Measurements from ENCODE around the gene FADS2. TPM values are rescaled to one million over a fixed set of nuclear protein-coding genes. Genes with fewer than 3 reads are reported as not detected.

FADS2 gene
- total RNA-seq, 2 experiments from 2014 or later: 131 to 134 TPM

DNA sequence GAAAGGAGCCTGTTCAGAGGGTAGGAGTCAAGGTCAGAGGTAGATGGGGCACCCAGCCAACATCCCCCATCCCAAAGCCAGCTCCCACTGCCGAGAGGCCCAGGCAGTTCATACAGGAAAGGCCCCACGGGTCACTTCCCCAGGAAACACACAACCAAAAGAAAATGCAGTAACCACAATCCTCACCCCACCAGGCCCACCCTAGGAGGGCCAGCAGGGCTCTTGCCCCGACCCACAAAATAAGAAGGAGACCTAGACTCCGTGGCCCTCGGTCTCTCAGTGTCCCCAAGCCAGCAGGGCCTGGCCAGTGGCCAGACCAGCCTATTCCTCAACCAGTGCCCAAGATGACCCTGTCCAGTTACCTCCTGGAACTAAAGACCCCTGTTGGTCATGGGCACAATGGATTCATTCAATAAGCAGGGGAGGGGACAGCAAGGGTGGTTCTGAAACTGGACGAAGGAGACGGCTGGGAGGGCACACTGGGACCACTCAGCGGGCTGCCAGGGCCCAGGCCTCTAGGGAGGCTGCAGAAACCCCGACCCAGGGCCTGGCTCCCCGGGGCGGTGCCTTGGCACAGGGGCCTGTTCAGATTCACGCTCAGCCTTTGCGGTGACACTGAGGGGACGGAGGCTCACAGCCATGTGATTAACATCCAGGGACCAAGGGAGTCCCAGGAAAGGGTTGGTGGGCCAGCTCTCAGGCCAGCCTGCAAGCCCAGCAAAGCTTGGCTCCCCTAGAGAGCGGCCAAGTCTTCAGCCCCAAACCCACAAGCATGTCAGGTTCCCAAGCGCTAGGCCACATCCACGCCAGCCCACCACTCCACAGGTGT, 83.8 kb downstream of the FADS2 start:
- TF ChIP-seq, protein P1, sequence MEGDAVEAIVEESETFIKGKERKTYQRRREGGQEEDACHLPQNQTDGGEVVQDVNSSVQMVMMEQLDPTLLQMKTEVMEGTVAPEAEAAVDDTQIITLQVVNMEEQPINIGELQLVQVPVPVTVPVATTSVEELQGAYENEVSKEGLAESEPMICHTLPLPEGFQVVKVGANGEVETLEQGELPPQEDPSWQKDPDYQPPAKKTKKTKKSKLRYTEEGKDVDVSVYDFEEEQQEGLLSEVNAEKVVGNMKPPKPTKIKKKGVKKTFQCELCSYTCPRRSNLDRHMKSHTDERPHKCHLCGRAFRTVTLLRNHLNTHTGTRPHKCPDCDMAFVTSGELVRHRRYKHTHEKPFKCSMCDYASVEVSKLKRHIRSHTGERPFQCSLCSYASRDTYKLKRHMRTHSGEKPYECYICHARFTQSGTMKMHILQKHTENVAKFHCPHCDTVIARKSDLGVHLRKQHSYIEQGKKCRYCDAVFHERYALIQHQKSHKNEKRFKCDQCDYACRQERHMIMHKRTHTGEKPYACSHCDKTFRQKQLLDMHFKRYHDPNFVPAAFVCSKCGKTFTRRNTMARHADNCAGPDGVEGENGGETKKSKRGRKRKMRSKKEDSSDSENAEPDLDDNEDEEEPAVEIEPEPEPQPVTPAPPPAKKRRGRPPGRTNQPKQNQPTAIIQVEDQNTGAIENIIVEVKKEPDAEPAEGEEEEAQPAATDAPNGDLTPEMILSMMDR (IDR thresholded peaks at IDR 0.05): no peak
- no peak overlapping the region for H3K27ac Mint-ChIP-seq
- H3K27me3 Mint-ChIP-seq: peaks cover 18% of the 10 kb centered on the region
- intact Hi-C loops (cut with micrococcal nuclease): no loop called here
- no peaks in the 10 kb centered on the region for H3K9me3 Mint-ChIP-seq
- ATAC-seq (no peak), DNase-seq (no peak)
- no peaks in the 10 kb centered on the region for H3K36me3 Mint-ChIP-seq (ENCODE audit: low read depth)
- no peaks in the 10 kb centered on the region for H3K4me1 Mint-ChIP-seq (ENCODE audit: low read depth)
- POLR2A ChIA-PET: no interaction called here
- CTCF ChIA-PET: interaction anchor here (2.0 kb wide), 1 partner anchor 170 kb away, joined by 8 read pairs; no protein-coding TSS in a partner anchor
- no peak overlapping the region for H3K4me3 Mint-ChIP-seq

DNA sequence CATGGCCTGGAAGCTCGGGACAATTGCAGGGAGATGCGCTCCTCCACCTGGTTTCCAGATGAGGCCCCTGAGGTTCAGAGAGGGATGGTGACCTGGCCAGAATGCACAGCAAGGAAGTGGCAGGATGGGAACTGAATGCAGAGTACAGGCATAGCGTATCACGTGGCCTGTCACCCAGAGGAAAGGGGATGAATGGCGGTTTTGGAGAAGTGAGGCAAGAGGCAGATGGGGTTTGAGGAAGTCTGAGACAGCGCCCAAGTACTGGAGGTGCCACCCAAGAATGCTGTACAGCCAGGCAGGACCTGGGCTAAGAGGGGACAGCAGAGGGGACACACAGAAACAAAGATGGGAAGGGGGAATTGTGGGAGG, 84.4 kb downstream of the FADS2 start:
- Mint-ChIP-seq H3K9me3 (no peaks in the 10 kb centered on the region), H3K27ac (no peak overlapping the region), H3K4me3 (no peak overlapping the region), H3K36me3 (ENCODE audit: low read depth) (no peaks in the 10 kb centered on the region), H3K4me1 (ENCODE audit: low read depth) (peaks cover under 1% of the 10 kb centered on the region), H3K27me3 (peaks cover 19% of the 10 kb centered on the region)
- DNase-seq: no peak
- ATAC-seq: no peak
- TF ChIP-seq, protein P1 (IDR thresholded peaks at IDR 0.05): no peak
- POLR2A ChIA-PET: no interaction called here
- CTCF ChIA-PET: interaction anchor here (1.0 to 3.1 kb wide), 3 partner anchors 8 to 170 kb away, joined by 3 to 18 read pairs (median 8); no protein-coding TSS in a partner anchor
- intact Hi-C loops (cut with micrococcal nuclease): no loop called here

DNA sequence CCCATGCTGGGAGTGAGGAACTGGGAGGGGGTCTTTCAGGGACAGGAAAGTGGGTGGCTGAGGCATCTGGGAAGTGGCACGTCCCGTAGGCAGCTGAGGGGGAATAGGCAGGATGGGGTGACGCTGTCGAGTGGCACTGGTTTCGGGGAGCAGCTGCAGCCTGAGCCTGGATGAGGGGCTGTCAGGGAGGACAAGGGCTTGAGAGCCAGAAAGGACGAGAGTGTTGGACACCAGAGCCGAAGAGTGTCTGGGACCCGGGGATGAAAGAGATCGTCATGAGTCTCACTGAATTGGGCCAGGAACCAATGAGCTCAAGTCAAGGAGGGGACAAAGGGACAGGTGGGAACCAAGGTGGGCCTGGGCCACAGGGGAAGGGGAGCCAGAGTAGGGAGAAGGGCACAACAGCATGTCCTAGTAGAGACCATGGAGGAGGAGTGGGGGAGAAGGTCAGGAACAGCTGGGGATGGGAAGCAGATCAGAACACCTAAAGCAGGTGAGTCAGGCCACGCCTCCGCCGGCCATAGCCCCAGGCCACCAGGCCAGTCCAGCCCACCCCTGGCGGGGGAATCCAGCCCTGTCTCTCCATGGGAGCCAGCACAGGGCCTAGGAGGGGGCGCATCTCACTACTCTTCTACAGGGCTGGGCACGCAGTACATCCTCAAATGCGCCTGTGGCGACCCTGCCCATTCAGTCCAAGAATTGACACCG, 85.0 kb downstream of the FADS2 start:
- no peak overlapping the region for H3K27ac Mint-ChIP-seq
- TF ChIP-seq, protein P1 (IDR thresholded peaks at IDR 0.05): no peak
- H3K4me3 Mint-ChIP-seq: no peak overlapping the region
- H3K4me1 Mint-ChIP-seq (ENCODE audit: low read depth): peaks cover 4% of the 10 kb centered on the region
- ATAC-seq (no peak), DNase-seq (no peak)
- H3K27me3 Mint-ChIP-seq: peaks cover 25% of the 10 kb centered on the region
- intact Hi-C loops (cut with micrococcal nuclease): no loop called here
- CTCF ChIA-PET: interaction anchor here (1.0 to 3.1 kb wide), 3 partner anchors 9 to 169 kb away, joined by 3 to 18 read pairs (median 8); no protein-coding TSS in a partner anchor
- POLR2A ChIA-PET: no interaction called here
- H3K36me3 Mint-ChIP-seq (ENCODE audit: low read depth): no peaks in the 10 kb centered on the region
- H3K9me3 Mint-ChIP-seq: no peaks in the 10 kb centered on the region

DNA sequence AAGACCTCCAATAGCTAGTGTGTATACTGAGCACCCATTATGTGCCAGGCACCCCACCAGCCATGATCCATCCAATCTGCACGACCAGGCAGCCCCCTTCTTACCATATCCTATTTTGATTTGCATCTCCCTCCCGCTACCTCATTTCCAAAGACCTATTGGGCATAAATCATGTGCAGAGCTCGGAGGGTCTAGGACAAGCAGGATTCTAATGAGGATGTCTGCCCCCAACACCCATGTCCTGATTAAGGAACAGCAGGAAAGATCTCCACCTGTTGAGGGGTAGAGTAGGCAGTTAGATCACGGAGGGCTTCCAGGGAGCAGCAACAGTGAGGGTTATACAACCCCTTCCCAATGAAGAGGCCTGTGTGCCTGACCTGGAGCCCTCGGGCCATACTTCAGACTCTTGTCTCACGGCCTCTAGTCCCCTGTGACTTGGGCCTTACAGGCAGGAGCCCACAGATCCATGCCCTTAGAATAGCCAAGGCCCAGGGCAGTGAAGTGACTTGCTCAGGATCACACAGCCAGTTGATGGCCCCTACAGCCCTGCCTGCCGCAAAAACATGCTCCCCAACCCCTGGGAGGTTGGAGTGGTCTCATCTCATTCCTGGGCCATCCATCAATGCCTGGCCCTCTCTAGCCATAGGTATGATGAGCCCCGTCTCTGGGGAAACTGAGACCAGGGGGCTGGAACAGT, 85.7 kb downstream of the FADS2 start:
- POLR2A ChIA-PET: no interaction called here
- Mint-ChIP-seq H3K4me1 (ENCODE audit: low read depth) (peaks cover 4% of the 10 kb centered on the region), H3K9me3 (no peaks in the 10 kb centered on the region), H3K27me3 (peaks cover 32% of the 10 kb centered on the region), H3K36me3 (ENCODE audit: low read depth) (no peaks in the 10 kb centered on the region), H3K27ac (no peak overlapping the region), H3K4me3 (no peak overlapping the region)
- intact Hi-C loops (cut with micrococcal nuclease): no loop called here
- TF ChIP-seq, protein P1 (IDR thresholded peaks at IDR 0.05): no peak
- CTCF ChIA-PET: interaction anchor here (1.0 to 3.1 kb wide), 5 partner anchors 9 to 194 kb away, joined by 3 to 18 read pairs (median 8); no protein-coding TSS in a partner anchor
- DNase-seq (no peak), ATAC-seq (no peak)

Measured in activated CD8-positive, alpha-beta T cell treated with anti-CD3 and anti-CD28 coated beads for 36 hours (primary cell).